GM12865 (cell line): Measurements from ENCODE around the gene ABL1.

Source experiments
- DNase-seq: peaks from one replicate; pipeline ENCODE4 v3.0.0; 2010; ENCODE audit warnings: low read depth
- H3K4me3 ChIP-seq: 2 replicates; pipeline ENCODE4 v1.5.1; 2011; ENCODE audit warnings: mild to moderate bottlenecking, low read depth, low read length, control low read depth
- TF ChIP-seq, protein P1 (sequence below): IDR thresholded peaks from 2 replicates; pipeline ENCODE4 v1.5.1; 2011; ENCODE audit warnings: low read length, control low read depth, low read depth, inconsistent platforms; ENCODE audit not compliant: insufficient read depth; ENCODE audit errors: missing control alignments

ABL1 gene

DNA sequence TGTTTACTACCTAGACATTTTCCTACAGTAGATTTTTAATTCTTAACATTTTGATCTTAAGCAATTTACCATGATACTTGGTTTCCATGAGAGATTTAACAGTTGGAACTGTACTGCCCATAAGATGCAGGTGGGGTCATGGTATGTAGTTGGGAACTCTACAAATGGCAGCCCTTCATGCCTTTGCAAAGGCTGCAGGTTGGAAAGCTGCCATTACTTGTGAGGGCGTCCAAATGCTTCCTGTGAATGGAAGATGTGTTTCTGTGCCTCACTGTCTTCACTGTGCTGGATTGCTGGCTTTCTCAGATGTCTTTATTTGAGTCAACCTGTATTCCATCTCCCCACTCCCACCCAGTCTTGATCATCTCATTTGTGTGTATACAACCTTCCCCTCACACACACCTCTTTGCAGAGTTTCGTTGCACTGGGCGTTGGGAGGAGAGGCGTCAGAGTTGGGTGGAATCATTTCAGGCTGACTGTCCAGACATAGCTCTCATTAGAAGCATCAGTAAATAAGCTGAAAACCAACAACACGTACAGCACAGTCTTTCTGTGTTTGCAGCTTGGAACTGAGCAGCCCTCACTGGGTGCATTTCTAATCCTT is 14.8 kb upstream of the ABL1 start:
- H3K4me3 ChIP-seq, result no peak overlapping the region
- TF ChIP-seq, protein P1, sequence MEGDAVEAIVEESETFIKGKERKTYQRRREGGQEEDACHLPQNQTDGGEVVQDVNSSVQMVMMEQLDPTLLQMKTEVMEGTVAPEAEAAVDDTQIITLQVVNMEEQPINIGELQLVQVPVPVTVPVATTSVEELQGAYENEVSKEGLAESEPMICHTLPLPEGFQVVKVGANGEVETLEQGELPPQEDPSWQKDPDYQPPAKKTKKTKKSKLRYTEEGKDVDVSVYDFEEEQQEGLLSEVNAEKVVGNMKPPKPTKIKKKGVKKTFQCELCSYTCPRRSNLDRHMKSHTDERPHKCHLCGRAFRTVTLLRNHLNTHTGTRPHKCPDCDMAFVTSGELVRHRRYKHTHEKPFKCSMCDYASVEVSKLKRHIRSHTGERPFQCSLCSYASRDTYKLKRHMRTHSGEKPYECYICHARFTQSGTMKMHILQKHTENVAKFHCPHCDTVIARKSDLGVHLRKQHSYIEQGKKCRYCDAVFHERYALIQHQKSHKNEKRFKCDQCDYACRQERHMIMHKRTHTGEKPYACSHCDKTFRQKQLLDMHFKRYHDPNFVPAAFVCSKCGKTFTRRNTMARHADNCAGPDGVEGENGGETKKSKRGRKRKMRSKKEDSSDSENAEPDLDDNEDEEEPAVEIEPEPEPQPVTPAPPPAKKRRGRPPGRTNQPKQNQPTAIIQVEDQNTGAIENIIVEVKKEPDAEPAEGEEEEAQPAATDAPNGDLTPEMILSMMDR, result no peak
- no peak for DNase-seq

DNA sequence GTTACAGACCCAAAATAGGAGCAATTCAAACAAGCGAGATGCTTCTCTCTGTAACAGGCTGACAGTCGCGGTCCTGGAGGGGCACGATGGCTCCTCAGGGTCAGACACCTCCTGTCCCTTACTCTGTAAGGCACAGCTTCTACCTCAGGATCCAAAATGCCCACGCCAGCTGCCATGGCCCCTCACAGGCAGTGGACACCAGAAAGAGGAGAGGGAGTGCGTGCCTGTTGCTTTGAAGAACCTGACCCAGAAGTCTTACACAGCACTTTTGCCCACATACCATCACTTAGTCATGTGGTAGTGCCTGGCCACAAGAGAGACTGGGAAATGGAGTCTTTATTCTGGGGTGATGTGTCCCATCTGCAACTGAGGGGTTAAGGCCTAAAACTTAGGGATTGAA is 11.6 kb upstream of the ABL1 start:
- TF ChIP-seq, protein P1, result no peak
- H3K4me3 ChIP-seq, result no peak overlapping the region
- DNase-seq, result no peak

DNA sequence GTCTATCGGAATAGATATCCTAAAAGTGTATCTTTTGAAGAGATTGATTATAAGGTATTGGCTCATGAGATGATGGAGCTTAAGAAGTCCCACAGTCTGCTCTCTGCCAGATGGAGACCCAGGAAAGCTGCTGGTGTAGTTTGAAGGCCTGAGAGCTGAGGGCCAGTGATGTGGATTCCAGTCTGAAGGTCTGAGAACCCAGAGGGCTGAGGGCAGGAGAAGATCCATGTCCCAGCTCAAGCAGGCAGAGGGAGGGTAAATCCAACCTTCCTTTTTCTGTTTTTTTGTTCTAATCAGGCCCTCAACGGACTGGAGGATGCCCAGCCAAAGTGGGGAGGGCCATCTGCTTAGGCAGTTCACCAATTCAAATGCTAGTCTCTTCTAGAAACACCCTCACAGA is 11.0 kb upstream of the ABL1 start:
- no peak overlapping the region for H3K4me3 ChIP-seq
- DNase-seq, result no peak
- TF ChIP-seq, protein P1, result no peak

DNA sequence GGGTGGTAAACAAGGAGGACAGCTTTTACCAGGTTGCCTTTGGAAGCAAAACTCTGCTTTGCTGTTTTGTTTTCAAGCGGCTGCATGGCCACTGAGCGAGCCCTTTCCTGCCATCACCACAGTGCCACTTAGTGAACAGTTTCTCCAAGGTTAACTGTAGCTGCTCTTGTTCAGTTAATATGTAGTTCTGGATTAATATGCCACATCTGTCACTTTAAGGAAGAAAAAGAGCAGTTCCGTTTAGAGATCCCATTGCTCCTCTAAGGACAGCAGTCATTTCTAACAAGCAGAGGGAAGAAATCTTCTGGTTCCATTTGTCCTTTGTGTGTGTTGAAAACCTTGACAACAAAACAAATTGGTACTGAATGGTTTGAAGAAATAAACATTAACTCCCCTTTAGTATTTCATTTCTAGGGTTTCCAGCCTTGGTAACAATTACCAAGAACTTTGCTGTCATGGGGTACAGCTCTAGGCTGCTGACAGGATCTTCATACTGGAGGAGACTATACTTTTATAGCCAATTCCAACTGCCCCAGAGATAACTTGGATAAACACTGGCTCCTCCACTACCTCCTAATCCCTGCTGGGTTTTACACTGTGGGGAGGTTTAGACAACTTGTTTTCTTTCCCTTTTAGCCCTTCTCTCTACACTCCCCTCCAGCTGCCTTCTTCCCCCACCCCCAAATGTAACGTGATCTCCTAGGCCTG is 10.3 kb upstream of the ABL1 start:
- no peak for DNase-seq
- H3K4me3 ChIP-seq, result no peak overlapping the region
- TF ChIP-seq, protein P1, result no peak

DNA sequence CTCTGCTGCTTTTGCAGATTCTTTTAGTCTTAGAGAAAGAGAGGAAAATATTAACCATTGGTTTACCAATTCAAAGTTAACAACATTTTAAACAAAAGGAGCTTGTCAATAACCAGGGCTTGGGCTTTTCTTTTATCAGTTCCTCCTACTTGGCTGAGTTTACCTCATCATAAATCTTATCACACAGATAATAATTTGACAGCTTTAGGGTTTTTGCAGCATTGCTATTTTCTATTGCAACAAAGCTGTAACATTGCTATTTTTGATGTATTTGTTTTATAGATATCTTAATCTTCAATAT is 9.8 kb upstream of the ABL1 start:
- no peak overlapping the region for H3K4me3 ChIP-seq
- TF ChIP-seq, protein P1, result no peak
- no peak for DNase-seq

DNA sequence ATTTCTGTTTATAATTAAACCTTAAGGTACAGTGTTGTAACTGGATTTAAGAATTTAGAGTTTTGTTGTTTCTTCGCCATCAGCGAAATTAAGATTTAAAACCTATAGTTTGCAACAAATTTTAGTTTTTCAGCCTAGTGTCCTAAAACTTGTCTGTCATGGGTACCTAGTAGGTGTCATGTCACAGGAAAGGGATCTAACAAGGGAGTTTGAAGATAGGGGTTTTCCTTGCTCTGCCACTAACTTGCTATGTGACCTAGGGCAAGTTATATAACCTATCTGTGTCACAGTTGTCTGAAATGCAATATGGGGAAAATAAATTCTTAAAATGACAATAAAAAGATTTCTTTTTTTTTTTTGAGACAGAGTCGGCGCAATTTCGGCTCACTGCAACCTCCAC is 9.2 kb upstream of the ABL1 start:
- no peak for DNase-seq
- H3K4me3 ChIP-seq, result no peak overlapping the region
- TF ChIP-seq, protein P1, result no peak

DNA sequence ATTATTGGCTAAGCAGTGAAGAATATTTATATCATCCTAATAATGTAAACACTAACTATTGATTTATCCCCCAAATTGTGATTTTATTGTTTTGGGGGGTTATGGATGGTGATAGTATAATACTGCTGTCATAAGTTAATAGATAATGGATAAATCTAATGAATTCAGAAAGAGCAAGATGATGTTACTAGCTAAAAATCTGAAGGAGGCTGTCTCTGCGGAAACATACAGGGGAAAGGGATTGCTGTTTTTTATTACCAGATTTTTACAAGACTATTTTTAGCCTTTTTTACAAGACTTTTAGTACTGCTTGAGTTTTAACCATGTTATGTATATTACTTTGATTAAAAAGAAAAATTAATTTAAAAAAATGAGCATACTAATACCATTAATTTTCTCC is 5.3 kb upstream of the ABL1 start:
- no peak for DNase-seq
- H3K4me3 ChIP-seq, result no peak overlapping the region
- TF ChIP-seq, protein P1, result no peak
